HL-60 (cell line): ENCODE results near the gene HEPACAM.

Experiments used
- CTCF ChIP-seq: IDR thresholded peaks from one replicate; pipeline ENCODE4 v1.5.1; 2011; ENCODE audit warnings: low read length, control low read depth, inconsistent platforms; ENCODE audit not compliant: insufficient read depth
- GABPA ChIP-seq: IDR thresholded peaks from 2 replicates; pipeline ENCODE4 v1.6.1; 2012; ENCODE audit warnings: low read depth
- POLR2AphosphoS5 ChIP-seq: IDR thresholded peaks from 2 replicates; pipeline ENCODE4 v1.6.1; 2012; ENCODE audit warnings: low read depth
- SPI1 ChIP-seq: IDR thresholded peaks from 2 replicates; pipeline ENCODE4 v1.6.1; 2012; ENCODE audit warnings: low read depth, mild to moderate bottlenecking, borderline replicate concordance
- TF ChIP-seq, protein P1 (sequence below): IDR thresholded peaks from 2 replicates; pipeline ENCODE4 v1.6.1; 2012; ENCODE audit warnings: low read depth; ENCODE audit not compliant: insufficient replicate concordance

GRCh38 chr11:124944565-124944964, 8.7 kb upstream of the HEPACAM start:
- no peak for TF ChIP-seq SPI1
- no peak for TF ChIP-seq CTCF
- TF ChIP-seq GABPA, result no peak
- no peak for TF ChIP-seq POLR2AphosphoS5
- TF ChIP-seq, protein P1, sequence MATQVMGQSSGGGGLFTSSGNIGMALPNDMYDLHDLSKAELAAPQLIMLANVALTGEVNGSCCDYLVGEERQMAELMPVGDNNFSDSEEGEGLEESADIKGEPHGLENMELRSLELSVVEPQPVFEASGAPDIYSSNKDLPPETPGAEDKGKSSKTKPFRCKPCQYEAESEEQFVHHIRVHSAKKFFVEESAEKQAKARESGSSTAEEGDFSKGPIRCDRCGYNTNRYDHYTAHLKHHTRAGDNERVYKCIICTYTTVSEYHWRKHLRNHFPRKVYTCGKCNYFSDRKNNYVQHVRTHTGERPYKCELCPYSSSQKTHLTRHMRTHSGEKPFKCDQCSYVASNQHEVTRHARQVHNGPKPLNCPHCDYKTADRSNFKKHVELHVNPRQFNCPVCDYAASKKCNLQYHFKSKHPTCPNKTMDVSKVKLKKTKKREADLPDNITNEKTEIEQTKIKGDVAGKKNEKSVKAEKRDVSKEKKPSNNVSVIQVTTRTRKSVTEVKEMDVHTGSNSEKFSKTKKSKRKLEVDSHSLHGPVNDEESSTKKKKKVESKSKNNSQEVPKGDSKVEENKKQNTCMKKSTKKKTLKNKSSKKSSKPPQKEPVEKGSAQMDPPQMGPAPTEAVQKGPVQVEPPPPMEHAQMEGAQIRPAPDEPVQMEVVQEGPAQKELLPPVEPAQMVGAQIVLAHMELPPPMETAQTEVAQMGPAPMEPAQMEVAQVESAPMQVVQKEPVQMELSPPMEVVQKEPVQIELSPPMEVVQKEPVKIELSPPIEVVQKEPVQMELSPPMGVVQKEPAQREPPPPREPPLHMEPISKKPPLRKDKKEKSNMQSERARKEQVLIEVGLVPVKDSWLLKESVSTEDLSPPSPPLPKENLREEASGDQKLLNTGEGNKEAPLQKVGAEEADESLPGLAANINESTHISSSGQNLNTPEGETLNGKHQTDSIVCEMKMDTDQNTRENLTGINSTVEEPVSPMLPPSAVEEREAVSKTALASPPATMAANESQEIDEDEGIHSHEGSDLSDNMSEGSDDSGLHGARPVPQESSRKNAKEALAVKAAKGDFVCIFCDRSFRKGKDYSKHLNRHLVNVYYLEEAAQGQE, result no peak
